Measurements from ENCODE around the gene FRG2B.
"Not testable (repeated sequence)": the region's sequence is repeated elsewhere in the genome, so short reads cannot be mapped to it uniquely, and the experiment has no call there.

The FRG2B gene

GRCh38 chr10:133599869-133600268 is 26.7 kb downstream of the FRG2B start:
- DNase-seq (ENCODE audit: low read depth): not testable (repeated sequence)

DNA sequence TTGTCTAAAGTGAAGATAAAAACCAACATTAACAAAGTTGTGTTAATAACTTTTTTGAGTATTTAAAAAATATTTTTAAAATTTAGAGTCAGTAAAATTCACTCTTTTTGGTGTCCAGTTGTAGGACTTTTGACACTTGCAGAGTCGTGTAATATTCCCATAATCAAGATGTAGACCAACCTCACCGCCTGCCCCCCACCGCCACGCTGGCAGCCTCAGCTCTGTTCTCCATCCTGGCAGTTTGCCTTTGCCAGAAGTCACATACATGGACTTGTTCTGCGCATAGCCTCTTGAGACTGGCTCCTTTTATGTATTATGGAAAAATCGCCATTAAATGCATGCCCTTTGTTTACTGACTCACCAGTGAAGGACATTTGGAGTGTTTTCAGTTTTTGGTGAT is 33.9 kb downstream of the FRG2B start:
- no peak for DNase-seq (ENCODE audit: low read depth)

DNA sequence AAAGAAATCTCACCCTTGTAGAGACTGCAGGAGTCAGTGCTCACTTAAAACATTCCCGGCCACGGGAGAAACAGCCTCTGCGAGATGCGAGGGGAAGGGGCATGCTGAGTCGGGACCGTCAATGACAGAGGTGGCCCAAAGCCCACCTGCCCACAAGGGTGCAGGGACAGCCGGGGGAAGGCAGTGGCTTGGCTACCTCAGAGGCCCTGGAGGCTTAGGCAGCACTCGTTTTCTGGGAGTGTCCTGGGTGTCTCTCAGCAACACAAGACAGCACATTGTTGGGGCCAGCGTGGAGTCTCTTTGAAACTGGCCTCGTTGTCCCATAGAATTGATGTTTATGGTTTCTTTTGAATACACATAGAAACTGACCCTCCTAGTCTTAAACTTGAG is 35.6 kb downstream of the FRG2B start:
- DNase-seq (ENCODE audit: low read depth): no peak

GRCh38 chr10:133590226-133590969 is 36.2 kb downstream of the FRG2B start:
- DNase-seq (ENCODE audit: low read depth): no peak

GRCh38 chr10:133577037-133577436 is 49.6 kb downstream of the FRG2B start:
- not testable (repeated sequence) for DNase-seq (ENCODE audit: low read depth)

Data from T-helper 22 cell (primary cell).